GM19043 (cell line): Measurements from ENCODE around the gene KRTAP24-1.

Experiments used
- ATAC-seq: cut with Tn5 transposase; IDR thresholded peaks from one replicate; pipeline ENCODE4 v1.9.1; 2021; ENCODE audit warnings: low read depth; ENCODE audit not compliant: unreplicated experiment

Gene KRTAP24-1, protein sequence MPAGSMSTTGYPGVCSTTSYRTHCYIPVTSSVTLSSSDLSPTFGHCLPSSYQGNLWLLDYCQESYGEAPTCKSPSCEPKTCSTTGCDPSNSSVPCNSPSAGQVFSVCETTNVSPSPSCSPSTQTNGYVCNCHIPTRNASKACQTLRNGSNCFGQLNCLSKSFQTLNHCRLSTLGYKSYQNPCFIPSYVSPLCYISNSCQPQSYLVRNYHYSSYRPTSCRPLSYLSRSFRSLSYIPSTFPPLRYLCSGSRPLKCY

DNA sequence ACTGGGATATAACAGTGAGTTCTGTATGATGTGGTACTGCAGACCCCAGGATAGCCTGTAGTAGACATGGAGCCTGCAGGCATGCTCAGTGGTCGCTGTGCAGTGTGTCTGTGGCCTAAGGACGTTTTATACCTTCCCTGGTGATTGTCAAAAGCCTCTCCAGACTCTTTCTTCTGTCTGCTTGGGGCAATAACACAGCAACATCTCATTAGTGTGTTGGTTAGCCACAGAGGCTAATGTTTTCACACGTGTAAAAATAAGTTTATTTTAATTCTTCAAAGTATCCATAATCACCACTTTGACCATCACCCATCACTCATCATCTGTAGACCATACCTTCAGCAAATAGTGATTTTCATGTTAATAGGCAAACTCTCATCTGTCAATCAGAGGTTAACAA, at the start of gene KRTAP24-1:
Gene KRTAP24-1 (minus strand): TSS at position 101 of the 400 bp plus-strand sequence. CDS start 18 bp downstream, at position 83.
- no peak for ATAC-seq

DNA sequence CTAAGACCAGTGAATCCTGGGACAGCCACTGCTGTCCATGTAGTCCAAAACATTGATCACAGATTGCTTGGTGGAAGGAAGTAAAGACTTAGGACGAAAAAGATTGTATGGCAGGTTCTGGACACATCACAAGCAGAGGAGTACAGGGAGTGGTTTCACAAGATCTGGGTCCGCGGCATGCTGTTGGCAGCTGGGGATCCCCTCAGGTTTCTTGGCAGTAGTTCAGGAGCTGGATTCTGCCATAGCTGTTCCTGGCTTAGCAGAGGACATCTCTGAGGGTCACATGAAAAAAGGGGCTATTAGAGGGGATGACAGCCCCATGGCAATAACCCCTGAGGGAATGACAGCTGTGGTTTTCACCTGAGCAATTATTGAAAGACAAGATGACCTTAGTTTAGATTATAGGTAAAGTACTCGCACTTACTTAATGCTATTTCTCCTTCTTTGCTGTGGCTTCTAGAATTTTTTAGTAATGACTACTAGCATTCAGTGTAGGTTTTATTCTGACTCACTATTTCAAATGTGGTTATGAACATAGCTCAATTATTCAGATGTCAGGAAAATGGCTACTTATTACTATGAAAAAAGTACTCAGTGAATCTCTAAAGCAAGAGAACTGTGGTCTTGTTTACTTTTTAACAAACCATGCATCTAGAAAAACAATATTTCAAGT, 46.6 kb upstream of the KRTAP24-1 start:
- no peak for ATAC-seq

DNA sequence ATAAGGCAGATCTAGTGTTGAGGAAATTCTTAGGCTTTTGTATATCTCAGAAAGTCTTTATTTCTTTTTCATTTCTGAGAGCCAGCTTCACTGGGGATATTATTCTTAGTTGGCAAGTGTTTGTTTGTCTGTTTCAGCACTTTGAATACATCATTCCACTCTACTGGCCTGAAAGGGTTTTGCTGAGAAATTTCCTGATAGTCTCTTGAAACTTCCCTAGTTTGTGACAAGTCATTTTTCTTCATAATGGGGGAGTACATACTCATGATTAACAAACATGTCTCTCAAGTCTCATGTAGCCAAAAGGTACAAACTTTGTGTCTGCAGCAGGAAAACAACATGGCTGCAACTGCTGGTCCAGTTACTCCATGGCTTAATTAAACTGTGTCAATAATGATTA, 43.6 kb upstream of the KRTAP24-1 start:
- no peak for ATAC-seq

DNA sequence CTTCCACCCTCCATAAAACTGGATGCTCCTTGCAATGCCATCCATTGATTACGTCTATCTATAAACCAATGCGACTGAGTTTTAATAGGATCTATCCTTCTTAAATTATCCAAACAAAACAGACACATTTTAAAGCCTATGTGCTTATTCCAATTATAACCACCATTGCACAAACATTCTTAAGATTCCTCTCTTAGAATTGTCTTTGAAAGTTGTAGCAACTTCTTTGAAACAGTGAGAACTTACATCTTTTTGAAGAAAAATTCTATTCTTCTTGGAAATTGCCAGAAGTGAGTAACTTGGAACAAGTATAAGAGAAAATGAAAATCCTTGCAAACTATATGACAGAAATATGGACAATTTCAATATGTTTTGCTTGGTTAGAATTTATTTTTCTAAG, 37.5 kb upstream of the KRTAP24-1 start, which contains the start of gene KRTAP26-1:
Gene KRTAP26-1 (minus strand): TSS at position 101 of the 400 bp plus-strand sequence. CDS start 280 bp downstream, outside the sequence.
- ATAC-seq: no peak

DNA sequence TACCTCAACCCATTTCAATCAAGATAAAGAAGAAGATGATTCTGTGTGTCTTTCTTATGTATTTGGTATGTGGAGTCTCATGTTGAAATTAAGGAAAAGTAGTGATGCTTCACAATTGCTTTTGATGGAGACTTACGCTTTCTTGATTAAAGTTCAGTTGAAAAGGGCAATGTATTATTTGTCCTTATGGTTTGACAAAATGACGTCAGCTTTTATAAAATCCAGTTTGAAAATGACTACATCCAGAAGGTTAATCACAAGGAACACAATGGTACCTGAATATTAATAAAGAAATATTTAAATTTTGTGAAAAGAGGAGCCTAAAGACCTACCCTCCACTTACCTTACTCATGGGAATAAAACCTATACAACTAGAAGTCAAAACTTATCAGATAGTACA, 33.0 kb upstream of the KRTAP24-1 start:
- ATAC-seq: no peak

DNA sequence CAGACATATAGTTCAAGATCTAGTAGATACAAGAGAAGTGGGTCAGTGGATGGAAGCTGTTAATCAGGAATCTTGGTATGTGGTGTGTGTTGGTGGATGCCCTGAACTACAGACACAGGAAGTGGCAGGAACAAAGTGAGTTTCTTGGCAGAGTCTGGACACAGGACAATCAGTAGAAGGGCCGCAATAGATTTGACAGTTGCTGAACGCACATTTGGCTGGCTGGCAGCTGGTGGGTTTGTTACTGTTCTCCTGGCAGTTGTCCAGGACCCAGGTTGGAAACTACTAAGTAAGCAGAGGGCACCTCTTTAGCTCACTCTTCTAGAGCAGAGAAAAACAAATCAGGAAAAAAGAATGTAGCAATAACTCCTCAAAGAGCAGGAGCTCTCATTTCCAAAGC, 24.1 kb upstream of the KRTAP24-1 start:
- no peak for ATAC-seq

DNA sequence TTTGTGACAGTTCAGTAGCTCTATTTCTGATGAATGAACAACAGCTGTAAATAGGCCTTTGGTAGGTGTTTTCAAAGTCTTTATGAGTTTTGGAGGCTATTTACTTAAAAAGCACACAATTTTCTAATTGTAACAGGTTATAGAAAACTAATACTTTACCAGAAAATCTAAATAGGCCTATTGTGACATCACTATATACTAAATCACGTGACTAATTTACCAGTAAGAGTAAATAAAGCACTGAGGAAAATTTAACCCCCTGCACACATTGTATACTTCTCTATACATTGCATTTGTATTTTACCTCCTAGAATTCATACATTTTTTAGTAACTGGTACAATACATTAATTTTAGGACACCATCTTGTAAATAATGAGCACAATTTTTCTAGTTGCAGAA, 22.4 kb upstream of the KRTAP24-1 start:
- ATAC-seq: no peak

DNA sequence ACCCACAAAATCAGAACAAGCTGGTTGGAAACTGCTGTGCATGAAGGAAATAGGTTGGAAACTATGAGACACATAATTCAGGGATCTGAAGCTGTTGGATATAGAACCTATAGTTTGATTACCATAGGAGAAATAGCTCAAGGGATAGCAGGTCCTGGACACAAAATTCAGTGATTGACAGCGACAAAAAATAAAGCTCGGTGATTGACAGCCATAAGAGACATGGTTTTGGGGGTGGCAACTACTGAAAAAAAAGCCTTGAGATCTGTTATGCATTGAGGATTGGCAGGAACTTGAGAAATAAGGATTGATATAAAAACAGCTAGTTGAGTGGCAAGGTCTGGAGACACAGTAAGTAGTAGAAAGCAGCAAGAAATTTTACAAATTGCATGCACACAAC, 6.5 kb upstream of the KRTAP24-1 start, which contains the start of gene KRTAP25-1:
Gene KRTAP25-1 (minus strand): TSS at position 300 of the 400 bp plus-strand sequence. CDS start 24 bp downstream, at position 276.
- no peak for ATAC-seq

DNA sequence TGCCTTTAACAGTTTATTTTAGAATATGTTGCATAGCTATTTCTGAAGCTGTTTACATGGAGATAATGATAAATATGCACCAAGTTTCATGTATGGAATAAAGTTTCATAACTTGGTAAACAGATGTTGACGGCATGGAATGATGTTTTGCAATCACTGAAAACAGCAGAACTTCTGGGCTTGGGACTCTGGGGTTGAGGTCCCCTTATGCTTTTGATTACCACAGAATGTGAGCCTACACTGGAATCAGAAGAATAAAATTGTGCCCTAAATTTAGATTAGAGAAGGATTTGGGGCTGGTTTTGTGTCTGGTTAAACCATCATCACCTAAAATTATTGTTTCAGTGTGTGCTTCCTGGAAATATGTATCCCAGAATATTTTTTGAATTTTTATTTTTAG, 11.1 kb downstream of the KRTAP24-1 start:
- ATAC-seq: no peak

DNA sequence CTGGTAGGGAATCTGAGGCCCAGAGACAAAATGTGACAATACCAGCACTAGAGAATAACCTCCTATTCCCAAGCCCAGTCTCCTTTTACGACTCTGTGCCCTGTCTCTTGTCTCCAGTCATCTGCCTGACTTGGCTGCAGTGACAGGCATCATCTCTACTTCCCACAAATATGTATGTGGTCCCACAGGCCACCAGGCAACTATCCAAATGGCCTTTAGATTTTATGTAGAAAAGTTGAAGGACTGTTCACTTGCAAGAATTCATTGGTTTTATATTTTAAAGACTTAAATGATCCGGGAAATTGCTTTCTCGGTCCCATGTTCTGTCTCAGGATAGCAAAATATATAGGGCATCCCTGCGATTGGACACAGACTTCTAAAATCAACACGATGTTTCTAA, 11.6 kb downstream of the KRTAP24-1 start:
- no peak for ATAC-seq

DNA sequence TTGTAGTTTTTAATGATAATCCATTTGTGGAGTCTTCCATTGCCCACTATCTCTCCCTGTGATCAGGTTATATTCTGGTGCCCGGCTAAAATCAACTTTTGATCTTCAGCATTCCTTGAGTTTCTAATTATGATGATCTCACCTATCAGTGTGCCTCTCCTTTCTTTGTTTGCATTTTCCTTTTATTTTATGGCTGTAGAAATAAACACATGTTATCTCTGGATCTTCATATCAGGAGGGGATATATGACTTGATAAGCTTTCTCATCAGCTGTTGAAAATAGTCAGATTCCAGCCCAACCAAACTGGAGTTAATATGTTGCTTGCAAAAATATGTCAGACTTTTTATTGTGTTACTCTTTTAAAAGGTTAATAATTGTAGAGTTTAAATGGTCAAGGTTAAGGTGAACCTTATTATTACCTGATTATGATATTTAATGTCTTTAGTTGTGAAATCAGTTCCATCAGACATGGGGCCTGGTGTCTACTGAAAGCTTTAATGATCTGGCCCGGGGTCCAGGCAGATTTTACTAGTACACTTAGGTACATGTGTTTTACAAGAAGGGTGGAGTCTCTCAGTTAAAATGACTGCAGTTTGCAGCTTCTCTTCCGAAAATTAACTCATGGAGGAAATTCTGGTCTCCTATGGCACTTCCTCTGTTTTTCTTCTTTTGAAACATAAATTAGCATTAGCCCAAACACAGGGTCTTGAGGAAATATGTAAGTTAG, 12.8 kb downstream of the KRTAP24-1 start:
- ATAC-seq: no peak

DNA sequence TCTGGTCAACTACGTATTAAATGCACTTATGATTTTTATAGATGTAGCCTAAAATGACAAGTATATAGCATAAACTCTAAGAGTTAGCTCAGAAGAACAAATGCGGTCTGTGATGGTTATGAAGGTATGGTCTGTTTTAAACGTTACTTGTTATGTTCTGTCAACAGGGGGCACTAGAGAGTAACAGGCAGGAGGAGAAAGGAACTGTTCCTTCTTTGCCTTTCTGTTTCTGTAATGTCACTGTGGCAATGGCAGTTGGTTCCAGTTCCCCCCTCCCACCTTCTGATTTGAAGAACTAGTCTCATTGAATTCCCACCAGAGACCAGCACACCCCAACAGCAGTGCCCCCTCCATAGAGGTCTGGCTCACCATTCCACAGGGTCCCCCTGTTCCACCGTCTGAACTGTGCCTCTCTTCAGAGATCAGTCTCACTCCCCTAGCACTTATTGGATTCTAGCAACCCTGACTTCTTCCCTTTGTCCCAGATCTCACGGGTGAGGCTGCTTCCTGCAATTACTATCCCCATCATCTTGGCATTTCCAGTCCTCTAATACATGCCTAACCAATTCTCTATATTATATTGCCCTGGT, 14.0 kb downstream of the KRTAP24-1 start:
- ATAC-seq: no peak

DNA sequence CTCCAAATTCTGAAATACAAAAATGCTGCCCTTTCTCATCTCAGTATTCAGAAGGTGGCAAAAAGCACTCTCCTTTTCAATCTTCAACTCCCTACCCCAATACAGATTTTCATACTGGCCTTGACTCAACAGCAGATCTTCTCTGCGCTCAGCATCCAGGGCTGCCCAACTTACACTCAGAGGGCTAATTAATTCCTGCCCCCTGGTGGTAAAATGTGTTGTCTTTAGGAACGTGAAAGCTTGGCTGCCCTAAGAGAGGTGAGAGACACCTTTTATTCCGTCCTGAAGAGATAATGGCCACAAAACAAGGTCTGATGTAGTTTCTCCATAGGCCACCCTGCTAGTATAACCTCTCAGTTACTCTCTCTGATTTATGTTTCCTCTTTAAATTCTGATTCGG, 25.0 kb downstream of the KRTAP24-1 start:
- ATAC-seq: no peak

DNA sequence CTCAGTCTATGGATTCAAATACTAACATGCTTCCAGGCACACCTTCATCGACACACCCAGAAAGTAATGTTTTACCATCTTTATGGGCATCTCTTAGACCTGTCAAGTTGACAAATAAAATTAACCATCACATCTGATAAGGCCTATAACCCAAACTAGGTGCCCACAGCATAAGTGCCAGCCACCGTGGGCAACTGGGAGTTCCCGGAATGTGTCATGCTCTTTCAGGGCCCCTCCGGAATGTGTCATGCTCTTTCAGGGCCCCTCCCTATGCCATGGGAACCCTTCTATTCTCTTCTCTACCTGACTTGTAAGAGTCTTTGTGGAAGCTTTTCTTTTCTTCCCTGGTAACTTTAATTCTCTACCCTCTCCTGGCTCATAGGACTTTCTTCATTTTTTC, 26.6 kb downstream of the KRTAP24-1 start:
- ATAC-seq: no peak

DNA sequence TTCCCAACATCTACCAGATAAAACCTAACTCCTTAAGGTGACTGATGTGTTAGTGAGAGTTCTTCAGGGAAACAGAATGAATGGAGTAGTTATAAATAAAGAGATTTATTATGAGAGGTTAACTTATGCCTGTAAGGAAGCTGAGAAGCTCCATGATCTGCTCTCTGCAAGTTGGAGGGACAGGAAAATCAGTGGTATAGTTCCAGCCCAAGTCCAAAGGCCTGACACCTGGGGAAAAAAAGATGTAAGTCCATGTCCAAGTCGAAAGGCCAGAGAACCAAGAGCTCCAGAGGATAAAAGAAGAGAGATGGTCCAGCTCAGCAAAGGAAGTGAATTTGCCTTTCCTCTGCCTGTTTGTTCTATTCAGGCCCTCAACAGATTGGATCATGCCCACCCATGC, 27.1 kb downstream of the KRTAP24-1 start:
- no peak for ATAC-seq

DNA sequence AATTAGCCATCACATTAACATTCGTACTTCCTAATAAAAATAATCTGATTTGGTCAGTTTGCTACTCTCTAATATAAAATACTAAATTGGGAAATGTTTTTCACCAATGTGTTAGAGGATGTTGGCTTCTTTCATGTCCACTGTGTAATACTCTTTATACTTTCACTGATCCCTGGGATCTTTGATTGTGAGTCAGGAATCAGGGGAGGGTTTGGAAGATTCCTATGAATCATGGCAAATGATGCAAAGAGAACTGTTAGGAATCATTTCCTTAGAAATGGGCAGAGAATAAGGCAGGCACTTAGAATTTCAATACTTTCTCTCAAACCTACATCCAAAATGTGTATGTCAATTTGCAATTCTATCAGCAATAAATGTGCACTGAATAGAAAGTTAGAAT, 31.0 kb downstream of the KRTAP24-1 start:
- ATAC-seq: no peak

DNA sequence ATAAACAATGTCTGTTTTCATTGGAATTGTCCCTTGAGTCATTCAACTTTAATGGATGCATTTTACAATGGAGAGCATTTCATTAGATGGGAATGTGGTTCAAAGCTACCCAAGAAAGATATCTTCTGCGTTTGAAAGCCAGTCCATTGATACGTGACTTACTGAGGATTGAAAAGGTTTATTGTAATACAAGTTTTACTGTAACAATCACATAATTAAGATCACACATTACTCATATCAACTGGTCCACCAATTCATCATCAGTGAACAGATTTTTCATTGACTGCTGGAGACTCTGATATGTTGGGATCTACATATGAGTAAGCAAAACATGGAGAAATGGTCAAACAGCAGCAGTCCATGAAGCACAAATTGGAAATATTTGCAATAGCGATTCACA, 32.8 kb downstream of the KRTAP24-1 start:
- no peak for ATAC-seq

DNA sequence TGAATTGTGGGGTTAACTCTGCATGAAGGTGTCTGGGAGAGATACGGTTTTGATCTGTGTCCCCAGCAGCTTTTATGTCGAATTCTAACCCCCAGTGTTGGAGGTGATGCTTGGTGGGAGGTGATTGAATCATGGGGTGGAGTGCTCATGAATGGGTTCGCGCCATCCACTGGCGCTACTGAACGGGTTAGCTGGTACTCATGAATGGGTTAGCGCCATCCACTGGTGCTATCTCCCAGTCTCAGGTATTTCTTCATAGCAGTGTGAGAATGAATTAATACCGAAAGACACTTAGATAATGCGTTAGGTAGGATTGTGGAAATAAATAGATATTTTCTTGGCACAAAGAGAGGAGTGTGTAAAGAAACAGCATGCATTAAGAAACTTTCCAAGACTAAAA, 33.9 kb downstream of the KRTAP24-1 start:
- ATAC-seq: no peak

DNA sequence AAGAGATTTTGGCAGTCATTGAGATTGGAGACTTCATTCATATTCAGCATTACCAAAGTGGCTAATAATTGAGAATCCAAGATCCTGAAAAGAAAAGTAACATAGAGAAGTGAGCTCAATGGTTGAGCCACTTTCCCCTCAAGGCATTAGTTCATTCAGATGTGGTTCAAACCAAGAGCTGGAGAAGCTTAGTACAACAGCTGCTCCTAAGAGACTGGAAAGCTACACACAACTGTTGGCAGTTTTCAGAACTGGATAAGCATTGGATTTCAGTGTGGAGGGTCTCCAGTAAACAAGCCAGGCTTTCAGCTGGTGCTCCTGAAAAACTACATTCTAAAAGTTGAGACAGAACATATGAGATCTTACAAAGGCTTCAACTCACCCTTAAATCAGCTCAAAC, 37.7 kb downstream of the KRTAP24-1 start:
- no peak for ATAC-seq

DNA sequence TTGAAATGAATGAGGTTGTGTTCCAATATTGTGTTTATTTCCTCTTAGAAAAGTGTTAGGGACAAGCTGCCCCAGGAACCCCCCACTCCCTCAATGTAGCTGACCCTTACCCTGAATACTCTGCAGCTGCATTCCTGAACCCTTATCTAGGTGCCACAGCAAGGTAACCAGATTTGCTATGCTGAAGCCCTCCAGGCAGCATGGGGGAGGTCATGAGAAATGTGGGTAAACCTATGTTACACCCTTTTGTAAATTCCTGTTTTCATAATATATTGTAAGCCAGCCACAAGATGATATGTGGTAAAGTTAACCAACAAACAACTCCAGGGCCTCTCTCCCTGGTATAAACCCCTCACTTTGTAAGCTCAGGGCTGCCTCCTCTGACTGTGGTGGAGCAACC, 39.1 kb downstream of the KRTAP24-1 start:
- ATAC-seq: no peak

DNA sequence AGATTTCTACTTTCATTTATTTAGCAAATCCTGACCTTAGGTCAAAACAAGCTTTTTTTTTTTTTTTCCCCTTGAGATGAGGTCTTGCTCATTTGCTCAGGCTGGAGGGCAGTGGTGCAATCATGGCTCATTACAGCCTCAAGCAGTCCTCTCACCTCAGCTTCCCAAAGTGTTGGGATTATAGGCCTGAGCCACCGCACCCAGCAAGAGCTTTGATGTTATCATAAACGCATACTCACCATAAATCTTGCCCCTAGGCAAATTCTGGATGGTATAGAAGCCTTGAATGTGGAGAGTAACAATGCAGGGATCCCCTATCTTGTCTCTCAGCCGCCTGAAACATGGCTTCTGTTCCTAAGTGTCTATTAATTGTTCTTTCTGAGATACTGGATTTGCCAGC, 42.1 kb downstream of the KRTAP24-1 start:
- no peak for ATAC-seq
